Cardiac septum (tissue), 1 donor: Measurements from ENCODE around the gene MSL1. TPM values are rescaled to one million over a fixed set of nuclear protein-coding genes. Genes with fewer than 3 reads are reported as not detected.
"Not testable (repeated sequence)": the region's sequence is repeated elsewhere in the genome, so short reads cannot be mapped to it uniquely, and the experiment has no call there.

Experiments
- DNase-seq: peaks from one replicate; pipeline ENCODE4 v3.0.0-alpha.2; 2020; ENCODE audit warnings: low spot score
- intact Hi-C: fragments of 100-400 bp; cut with DNase I; formaldehyde crosslinking; loops from one replicate; pipeline ENCODE4 v1.14.0; 2022
- total RNA-seq: library from RNA; stranded (reverse); fragmentation: NEBNext Ultra II Directional; extraction: Animal tissue kit (Norgen Biotek cat#: 25700); gene quantifications from one replicate; pipeline ENCODE4 v1.2.1, GENCODE V29; 2021
- donor health status: DM: no; HTN: no; CAD: no.

MSL1 gene
- total RNA-seq, 1 donor from 2014 or later: 53.7 TPM

DNA sequence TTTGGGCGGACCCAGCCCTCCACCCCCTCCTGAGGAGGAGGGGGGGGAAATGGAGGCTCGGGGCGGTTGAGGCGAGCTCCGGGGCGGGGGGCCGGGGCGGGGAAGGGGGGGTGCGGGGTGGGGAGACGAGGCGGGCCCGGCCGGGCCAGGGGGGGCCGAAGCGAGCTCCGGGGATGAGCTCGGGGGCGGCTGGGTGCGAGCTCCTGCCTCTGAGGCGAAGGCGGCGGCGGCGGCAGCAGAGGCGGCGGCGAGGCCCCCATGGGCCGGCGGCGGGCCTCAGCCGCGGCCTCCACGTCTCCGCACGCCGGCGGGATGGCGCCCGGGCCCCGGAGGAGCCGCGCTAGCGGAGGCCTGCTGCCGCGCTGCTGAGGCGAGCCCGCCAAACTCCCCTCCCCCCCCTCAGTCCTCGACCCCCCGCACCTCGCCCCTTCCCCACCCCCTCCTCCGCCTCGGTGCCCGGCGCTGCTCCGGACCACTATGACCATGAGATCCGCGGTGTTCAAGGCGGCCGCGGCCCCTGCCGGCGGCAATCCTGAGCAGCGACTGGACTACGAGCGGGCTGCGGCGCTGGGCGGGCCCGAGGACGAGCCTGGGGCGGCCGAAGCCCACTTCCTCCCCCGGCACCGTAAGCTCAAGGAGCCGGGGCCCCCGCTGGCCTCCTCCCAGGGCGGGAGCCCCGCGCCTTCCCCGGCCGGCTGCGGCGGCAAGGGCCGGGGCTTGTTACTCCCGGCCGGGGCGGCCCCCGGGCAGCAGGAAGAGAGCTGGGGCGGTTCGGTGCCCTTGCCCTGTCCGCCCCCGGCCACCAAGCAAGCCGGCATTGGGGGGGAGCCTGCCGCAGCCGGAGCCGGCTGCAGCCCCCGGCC lies 596 bp downstream of the MSL1 start:
- DNase-seq: no peak

DNA sequence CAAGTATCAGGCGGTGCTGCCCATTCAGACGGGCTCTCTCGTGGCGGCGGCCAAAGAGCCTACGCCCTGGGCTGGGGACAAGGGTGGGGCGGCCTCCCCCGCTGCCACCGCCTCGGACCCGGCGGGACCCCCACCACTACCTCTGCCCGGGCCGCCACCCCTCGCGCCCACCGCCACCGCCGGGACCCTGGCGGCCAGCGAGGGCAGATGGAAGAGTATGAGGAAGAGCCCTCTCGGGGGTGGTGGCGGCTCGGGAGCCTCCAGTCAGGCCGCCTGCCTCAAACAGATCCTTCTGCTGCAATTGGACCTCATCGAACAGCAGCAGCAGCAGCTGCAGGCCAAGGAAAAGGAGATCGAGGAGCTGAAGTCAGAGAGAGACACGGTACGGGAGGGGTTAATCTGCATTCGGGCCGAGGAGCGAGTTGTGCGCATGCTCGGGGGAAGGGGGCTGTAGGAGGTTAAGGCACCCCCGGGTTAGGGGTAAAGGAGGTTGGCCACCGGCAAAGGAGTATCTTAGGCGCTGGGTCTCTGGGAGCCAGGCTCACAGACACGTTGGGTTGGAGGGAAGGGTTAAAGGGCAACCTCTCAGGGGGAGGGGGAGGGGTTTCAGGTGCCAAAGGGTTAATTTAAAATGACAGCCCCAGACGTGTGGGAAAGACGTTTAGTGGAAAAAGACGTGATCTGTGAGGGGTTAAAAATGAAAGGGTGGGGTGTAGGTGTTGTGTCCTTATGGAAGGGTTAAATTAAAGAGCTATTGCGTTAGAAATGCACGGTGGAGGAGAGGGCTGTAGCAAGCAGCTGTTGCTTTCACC lies 1.4 kb downstream of the MSL1 start:
- intact Hi-C loops: loop anchor here (5.0 kb wide), 1 partner anchor 164 kb away; the partner anchor contains the start of gene CDC6
- no peak for DNase-seq

More for the DNA sequence above, 596 bp downstream of the MSL1 start:
- intact Hi-C loops: loop anchor here (5.0 kb wide), 1 partner anchor 165 kb away; the partner anchor contains the start of gene CDC6

DNA sequence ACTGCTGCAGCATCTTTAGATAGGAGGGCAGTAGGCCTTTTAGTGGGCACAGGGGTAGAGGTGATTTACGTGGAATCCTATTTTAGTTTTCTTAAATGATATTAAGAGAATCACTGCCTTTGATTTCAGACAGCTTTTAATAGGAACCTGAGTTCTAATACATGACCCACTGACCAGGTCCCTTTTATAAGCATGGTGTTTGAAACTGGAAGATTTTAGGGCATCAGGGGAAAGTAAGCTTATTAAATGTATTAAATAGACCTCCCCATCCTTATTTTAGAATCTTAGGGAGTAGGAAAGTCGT lies 2.0 kb downstream of the MSL1 start:
- DNase-seq: no peak
- intact Hi-C loops: loop anchor here (1.0 to 5.0 kb wide), 2 partner anchors 17 to 164 kb away; partner anchors contain the start of genes CASC3 and CDC6

DNA sequence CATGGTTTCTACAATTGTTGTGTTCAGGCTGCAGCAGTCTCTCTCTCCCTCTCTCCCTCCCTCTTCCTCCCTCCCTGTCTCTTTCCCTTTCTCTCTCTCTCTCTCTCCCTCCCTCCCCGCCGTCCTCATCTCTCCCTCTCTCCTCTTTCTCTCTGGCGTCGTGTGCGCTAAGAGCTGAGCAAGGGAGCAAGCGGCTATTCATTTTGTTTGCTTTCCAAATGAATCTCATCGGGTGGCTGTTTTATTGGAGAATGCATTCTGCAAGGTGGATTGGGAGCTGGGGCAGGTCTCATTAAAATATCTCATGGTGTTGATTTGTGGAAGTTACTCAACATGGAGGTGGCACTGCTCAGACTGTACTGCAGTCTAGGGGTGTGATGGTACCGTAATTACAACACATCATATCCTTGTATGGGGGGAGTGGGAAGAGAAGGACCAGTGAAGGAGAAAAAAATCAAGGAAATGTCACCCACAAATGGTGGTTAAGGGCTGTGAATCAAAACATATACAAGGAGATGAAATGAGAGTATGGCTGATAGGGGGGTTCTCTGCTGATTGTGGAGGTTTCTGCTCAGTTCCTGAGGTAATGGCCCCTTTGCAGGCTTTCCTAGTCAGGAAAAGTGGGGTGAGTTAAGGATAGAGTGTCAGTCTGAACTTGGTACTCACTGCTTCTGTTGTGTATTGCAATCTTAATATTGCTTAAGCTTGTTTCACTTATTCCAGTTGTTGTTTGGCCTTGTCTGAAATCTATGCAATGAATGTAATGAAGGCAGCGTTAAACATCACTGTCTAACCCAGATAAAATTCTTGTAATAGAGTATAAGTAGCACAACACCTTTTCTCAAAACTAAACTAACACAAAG lies 2.7 kb downstream of the MSL1 start:
- intact Hi-C loops: loop anchor here (1.0 to 5.0 kb wide), 2 partner anchors 16 to 163 kb away; partner anchors contain the start of genes CASC3 and CDC6

DNA sequence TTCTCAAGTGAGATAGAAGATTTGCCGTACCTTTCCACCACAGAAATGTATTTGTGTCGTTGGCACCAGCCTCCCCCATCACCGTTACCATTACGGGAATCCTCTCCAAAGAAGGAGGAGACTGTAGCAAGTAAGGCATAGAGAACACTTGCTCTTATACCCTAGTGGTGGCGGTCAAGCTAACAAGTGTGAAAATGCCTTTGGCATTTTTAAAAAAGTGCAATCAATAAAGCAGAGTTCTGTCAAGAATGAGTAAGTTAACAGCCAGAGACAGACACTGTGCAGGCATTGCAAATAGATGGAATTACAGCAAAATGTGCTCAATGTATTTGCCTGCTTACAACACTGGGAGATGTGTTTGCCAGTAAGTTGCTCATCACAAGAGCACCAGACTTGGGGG lies 7.7 kb downstream of the MSL1 start:
- no peak for DNase-seq
- intact Hi-C loops: no loop called here

More for the DNA sequence above, 2.7 kb downstream of the MSL1 start:
- DNase-seq: no peak

DNA sequence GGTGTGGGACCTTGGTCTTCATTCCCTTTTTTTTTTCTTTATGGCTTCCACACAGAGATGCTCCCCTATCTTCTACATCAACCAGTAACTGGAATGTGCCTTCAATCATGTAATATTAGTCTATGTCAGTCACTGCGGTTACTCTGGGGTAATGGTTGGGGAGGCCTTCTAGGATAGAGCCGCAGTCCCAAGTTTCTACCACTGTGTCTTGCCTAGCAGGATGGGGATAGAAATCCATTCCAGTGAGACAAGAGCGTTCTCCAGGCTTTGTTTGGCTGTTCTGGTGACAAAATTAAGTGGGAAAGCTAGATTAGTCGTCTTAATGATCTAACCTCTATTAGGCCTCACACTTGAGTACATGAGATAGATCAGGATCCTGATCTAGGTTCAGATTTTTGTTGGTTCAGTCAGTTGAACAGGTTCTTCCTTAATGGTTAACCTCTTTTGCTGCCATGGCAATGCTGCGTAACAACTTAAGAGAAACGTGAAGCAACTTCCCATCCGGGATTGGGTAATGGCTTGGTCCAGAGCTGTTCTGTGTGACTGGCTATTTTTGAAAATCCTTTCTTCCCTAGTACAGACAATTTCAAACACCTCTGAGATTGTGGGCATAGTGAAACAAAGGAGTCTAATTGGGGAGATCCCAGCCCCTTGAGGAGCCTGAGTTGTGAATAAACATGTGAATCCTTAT lies 8.7 kb downstream of the MSL1 start:
- intact Hi-C loops: no loop called here
- DNase-seq: peak; percentile 85

DNA sequence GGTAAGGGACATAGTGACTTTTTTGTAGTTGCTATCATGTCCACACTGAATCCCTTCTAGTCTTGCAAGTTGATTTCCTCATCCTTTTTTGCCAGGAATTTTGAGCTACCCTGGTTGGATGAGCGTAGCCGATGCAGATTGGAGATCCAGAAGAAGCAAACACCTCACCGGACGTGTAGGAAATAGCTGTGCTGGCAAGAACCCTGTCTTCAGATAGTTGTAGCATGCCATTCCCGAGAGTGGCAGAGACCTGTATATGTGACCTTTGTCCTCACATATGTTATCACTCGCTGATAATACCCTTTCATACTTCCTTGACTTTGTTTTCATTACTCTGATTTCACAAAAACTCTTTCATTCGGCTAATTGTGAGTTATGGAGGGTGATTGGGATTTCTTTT lies 12.4 kb downstream of the MSL1 start:
- intact Hi-C loops: no loop called here
- DNase-seq: no peak

DNA sequence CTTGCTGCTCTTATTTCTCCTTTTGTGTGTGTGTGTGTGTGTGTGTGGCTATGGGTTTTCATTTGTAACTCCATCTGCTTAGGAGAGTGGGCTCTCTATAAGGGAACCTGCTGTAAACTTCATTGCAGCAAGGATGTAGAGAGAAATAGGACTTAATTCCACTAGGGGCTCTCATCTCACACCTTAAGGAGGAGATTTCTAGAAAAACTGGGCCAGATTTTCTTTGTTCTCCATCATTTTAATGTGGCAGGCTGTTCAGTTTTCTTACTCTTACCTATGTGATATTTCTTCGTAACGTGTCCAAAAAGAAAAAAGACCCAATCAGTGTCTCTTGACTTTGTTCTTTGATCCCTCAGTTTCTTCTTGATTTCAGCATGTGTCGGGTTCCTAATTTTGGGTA lies 14.0 kb downstream of the MSL1 start:
- no peak for DNase-seq
- intact Hi-C loops: no loop called here

DNA sequence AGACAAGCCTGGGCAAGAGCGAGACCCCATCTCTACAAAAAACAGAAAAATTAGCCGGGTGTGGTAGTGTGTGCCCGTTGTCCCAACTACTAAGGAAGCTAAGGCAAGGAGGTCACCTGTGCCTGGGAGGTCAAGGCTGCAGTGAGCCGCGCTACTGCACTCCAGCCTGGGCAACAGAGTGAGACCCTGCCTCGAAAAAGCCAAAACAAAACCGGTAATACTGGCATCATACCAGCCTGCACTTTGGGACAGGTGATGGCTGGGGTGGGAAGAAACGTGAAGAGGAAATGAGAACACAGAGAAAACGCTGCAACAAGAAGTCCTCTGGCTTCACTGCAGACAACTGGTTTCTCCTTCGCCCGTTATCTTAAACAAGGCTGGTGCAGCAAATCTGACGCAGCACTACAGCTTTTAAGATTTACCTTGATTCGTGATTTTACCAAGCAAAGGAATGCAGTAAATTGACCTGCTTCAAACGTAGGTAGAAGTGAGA lies 17.8 kb downstream of the MSL1 start:
- intact Hi-C loops: loop anchor here (1.0 kb wide), 1 partner anchor 15 kb away; no protein-coding TSS in a partner anchor
- DNase-seq: no peak

DNA sequence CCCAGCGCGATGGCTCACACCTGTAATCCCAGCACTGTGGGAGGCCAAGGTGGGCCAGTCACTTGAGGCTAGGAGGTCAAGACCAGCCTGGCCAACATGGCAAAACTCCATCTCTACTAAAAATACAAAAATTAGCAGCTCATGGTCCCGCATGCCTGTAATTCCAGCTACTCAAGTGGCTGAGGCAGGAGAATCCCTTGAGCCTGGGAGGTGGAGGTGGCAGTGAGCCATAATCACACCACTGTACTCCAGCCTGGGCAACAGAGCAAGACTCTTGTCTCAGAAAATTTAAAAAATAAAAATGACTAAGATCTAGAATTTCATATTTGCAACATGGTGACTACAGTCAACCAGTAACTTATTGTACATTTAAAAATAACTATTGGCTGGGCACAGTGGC lies 21.4 kb downstream of the MSL1 start:
- intact Hi-C loops, DNase-seq: not testable (repeated sequence)

DNA sequence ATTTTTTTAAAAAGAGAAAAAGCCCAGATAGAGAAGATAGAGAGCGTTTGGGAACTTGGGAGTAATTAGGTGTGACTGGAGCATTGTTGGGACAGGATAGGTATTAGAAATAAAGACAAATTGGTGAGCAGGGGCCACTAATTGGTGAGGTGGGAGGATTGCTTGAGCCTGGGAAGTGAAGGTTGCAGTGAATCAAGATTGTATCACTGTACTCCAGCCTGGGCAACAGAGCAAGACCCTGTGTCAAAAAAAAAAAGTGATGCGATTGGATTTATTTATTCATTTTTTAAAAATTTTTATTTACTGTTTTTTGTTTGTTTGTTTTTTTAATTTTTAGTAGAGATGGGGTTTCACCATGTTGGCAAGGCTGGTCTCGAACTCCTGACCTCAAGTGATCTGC lies 23.7 kb downstream of the MSL1 start:
- DNase-seq: no peak
- intact Hi-C loops: no loop called here

DNA sequence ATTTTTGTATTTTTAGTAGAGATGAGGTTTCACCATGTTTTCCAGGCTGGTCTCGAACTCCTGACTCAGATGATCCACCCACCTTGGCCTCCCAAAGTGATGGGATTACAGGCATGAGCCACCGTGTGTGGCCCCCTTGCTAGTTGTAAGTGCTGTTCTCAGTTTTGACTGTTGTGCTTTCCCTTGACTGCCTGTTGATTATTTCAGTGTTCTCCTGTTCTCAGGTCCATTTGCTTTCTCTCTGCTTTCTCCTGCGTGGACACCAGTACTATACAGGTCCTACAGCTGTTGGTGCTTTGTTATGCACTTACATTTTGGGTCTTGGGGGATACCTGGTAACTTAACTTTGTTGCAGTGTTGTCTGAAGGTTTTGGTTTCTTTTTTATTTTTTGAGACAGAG lies 26.8 kb downstream of the MSL1 start:
- DNase-seq: no peak
- intact Hi-C loops: no loop called here

DNA sequence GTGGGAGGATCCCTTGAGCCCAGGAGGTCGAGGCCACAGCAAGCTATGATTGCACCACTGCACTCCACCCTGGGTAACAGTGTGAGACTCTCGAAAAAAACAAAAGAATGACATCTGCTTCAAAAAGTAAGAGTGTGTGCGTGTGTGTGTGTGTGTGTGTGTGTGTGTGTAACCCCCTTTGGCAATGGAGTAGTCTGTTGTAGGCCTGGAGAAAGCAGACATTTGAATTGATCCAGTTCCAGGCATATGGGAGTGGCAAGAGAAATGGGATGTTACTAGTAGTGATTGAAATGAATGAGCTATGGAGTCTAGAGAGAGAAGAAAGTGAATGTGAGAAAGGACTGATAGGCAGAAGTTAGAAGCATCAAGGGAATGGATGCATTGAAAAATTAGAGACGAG lies 28.5 kb downstream of the MSL1 start:
- DNase-seq: no peak
- intact Hi-C loops: no loop called here

DNA sequence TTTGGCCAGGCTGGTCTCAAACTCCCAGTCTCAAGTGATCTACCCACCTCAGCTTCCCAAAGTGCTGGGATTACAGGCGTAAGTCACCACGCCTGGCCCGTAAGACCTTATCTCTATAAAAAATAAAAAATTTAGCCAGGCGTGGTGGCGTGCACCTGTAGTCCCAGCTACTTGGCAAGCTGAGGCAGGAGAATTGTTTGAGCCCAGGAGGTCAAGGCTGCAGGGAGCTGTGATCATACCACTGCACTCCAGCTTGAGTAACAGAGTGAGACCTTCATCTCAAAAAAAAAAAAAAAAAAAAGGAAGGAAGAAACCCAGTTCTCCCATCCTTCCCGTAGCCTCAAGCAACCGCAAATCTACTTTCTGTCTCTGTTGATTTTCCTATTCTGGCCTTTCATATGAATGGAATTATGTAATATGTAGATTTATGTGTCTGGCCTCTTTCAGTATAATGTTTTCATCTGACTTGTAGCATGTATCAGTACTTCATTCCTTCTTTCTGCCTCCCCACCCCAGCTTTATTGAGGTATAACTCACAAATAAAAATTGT lies 29.7 kb downstream of the MSL1 start:
- intact Hi-C loops: no loop called here
- DNase-seq: no peak

DNA sequence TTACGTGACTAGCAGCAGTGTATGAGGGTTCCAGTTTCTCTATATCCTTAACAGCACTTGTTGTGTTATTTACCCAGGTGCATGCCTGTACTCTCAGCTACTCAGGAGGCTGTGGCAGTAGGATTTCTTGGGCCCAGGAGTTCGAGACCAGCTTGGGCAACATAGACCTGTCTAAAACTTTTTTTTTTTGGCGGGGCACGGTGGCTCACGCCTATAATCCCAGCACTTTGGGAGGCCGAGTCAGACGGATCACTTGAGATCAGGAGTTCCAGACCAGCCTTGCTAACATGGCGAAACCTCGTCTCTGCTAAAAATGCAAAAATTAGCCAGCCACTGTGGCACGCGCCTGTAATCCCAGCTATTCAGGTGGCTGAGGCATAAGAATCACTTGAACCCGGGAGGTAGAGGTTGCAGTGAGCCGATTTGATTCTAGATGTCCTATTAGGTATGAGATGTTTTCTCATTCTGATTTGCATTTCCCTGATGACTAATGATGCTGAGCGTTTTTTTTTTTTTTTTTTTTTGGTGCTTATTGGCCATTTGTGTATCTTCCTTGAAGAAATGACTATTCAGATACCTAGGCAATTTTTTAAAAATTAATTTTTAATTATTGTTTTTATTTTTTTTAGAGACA lies 31.9 kb downstream of the MSL1 start:
- no peak for DNase-seq
- intact Hi-C loops: no loop called here

DNA sequence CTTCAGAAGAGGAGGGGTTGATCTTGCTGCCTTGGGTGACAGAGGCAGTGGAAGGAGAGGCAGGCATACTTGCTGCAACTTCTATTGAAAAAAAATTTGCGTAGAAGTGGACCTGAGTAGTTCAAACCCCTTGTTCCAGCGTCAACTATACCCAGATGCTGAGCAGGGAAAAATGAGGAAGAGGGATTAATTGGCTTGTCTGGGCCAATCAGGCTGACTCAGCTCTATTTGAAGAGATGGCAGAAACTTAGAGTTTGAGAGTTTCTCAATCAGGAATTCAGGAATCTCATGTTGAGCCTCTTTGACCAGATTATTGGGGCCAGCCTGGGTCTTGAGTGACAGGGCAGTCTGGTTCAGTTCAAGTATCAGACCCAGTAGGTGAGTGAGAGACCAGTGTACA lies 36.2 kb downstream of the MSL1 start:
- no peak for DNase-seq
- intact Hi-C loops: loop anchor here (5.0 kb wide), 1 partner anchor 41 kb away; no protein-coding TSS in a partner anchor

DNA sequence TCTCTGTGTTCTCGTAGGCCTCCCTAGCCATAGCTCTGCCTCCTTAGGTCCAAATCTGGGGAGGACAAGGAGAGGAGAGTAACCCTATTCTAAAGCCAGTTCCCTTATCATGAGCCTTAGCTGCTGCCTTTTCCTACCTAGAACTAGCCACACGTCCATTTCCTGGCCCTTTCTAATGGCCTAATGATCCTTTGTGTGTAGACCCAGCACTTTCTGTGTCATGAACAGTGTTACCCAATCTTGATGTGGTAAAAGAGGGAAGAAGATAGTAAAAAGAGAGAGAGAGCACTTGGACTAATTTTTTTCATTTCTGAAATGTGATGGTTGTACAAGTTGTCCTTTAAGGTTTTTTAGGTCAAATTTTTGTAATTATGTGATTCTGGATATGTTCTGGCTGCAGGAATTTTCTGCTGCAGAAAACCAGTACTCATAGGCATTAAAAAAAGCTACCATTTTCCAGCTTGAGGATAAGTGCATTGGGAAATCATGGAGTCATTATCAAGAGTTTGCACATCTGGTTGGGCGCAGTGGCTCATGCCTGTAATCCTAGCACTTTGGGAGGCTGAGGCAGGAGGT lies 36.8 kb downstream of the MSL1 start:
- DNase-seq: no peak
- intact Hi-C loops: loop anchor here (5.0 kb wide), 1 partner anchor 41 kb away; no protein-coding TSS in a partner anchor

DNA sequence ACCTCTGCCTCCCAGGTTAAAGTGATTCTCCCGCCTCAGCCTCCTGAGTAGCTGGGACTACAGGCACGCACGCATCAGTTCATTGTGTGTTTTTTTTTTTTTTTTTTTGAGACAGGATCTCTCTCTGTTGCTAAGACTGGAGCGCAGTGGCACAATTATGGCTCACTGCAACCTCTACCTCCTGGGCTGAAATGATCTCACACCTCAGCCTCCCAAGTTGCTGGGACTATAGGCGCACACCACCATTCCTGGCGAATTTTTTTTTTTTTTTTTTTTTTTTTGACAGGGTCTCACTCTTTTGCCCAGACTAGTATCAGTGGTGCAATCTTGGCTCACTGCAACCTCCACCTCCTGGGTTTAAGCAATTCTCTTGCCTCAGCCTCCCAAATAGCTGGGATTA lies 37.7 kb downstream of the MSL1 start:
- intact Hi-C loops: loop anchor here (5.0 kb wide), 1 partner anchor 42 kb away; no protein-coding TSS in a partner anchor
- DNase-seq: peak; percentile 19
